Kidney epithelial cell (primary cell): ENCODE results near the gene SEPTIN2. TPM values are rescaled to one million over a fixed set of nuclear protein-coding genes. Genes with fewer than 3 reads are reported as not detected.

ENCODE experiments used
- DNase-seq: peaks from one replicate; pipeline ENCODE4 v3.0.0-alpha.2; 2010; ENCODE audit warnings: low read depth
- H3K27me3 ChIP-seq: 2 replicates; pipeline ENCODE4 v1.6.0; 2011; ENCODE audit warnings: low read length; ENCODE audit not compliant: control insufficient read depth, insufficient read depth
- H3K36me3 ChIP-seq: 2 replicates; pipeline ENCODE4 v1.5.1; 2011; ENCODE audit warnings: low read length; ENCODE audit not compliant: control insufficient read depth, insufficient read depth
- H3K4me3 ChIP-seq: 2 replicates; pipeline ENCODE4 v1.5.1; 2011; ENCODE audit warnings: low read depth, mild to moderate bottlenecking, control low read depth, low read length
- CTCF ChIP-seq: IDR thresholded peaks from 2 replicates; pipeline ENCODE4 v1.5.1; 2011; ENCODE audit warnings: mild to moderate bottlenecking, moderate library complexity, low read length, control low read depth, inconsistent platforms; ENCODE audit not compliant: insufficient read depth, poor library complexity, severe bottlenecking
- total RNA-seq: library from RNA; depleted of rRNA; stranded (reverse); fragments of >200 nt; gene quantifications from 2 replicates; pipeline ENCODE4 v1.2.3, GENCODE V29; 2015

Gene SEPTIN2
- total RNA-seq, 1 donor from 2014 or later: 350 TPM

- DNase-seq: no peak
- no peak for TF ChIP-seq CTCF
- Histone ChIP-seq H3K27me3 (no peaks in the 10 kb centered on the region), H3K36me3 (no peaks in the 10 kb centered on the region), H3K4me3 (no peak overlapping the region)
Observed at GRCh38 chr2:241321033-241321432, 5.3 kb downstream of the SEPTIN2 start.

- H3K27me3 ChIP-seq: no peaks in the 10 kb centered on the region
- H3K36me3 ChIP-seq: no peaks in the 10 kb centered on the region
- DNase-seq: no peak
- no peak for TF ChIP-seq CTCF
- H3K4me3 ChIP-seq: no peak overlapping the region
Observed at GRCh38 chr2:241321886-241322285, 6.2 kb downstream of the SEPTIN2 start.

- Histone ChIP-seq H3K4me3 (no peak overlapping the region), H3K27me3 (no peaks in the 10 kb centered on the region), H3K36me3 (no peaks in the 10 kb centered on the region)
- DNase-seq: no peak
- TF ChIP-seq CTCF: no peak
Observed at GRCh38 chr2:241323778-241324177, 8.1 kb downstream of the SEPTIN2 start.

GRCh38 chr2:241324775-241325174 lies 9.1 kb downstream of the SEPTIN2 start:
- Histone ChIP-seq H3K36me3 (no peaks in the 10 kb centered on the region), H3K27me3 (no peaks in the 10 kb centered on the region), H3K4me3 (no peak overlapping the region)
- TF ChIP-seq CTCF: no peak
- DNase-seq: no peak

- no peak for DNase-seq
- TF ChIP-seq CTCF: no peak
- Histone ChIP-seq H3K27me3 (no peaks in the 10 kb centered on the region), H3K36me3 (no peaks in the 10 kb centered on the region), H3K4me3 (no peak overlapping the region)
Observed at GRCh38 chr2:241325257-241325656, 9.5 kb downstream of the SEPTIN2 start.
